Ishikawa (cell line): ENCODE measurements around the gene SLC30A10.

Experiments used
- TAF1 ChIP-seq: IDR thresholded peaks from 2 replicates; pipeline ENCODE4 v1.6.1; 2012; ENCODE audit warnings: low read depth, mild to moderate bottlenecking
- ZBTB7A ChIP-seq: IDR thresholded peaks from 2 replicates; pipeline ENCODE4 v1.6.1; 2012; ENCODE audit warnings: low read depth

DNA sequence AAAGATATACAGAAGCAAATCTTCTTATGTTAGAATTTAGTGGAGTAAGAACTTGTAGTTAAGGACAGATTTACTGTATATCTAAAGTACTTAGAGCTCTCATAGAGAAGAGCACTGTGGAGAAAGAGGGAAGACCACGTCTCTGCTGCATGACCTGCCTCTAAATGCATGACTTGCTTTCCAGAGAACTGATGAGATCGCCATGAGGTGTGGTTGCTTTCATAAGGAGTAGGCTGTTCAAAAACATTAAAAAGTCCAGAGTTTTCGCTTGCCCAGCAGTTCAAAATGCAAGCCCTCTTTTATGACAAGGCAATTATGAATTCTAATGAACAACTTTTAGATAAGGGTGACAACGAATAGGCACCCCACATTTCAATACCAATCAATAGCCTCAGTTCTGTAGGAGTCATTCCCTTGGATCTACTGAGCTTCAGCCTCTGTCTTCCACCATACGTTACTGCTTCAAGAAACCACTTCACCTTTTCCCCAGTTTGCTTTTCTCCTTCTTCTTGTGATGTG is 24.9 kb downstream of the SLC30A10 start:
- TF ChIP-seq ZBTB7A (no peak), TAF1 (no peak)
